Measurements from ENCODE around the gene PHF8. TPM values are rescaled to one million over a fixed set of nuclear protein-coding genes. Genes with fewer than 3 reads are reported as not detected.
A peak's percentile ranks its signal among the peaks of the same experiment; 100 is the strongest.

PHF8 gene
- total and polyA plus RNA-seq, 9 of the 15 experiments (the other 6 are each of a cell fraction or from before 2014, with no cell fraction given): 2.5 to 25.7 (median 12.1) TPM

- TF ChIP-seq, protein P1, sequence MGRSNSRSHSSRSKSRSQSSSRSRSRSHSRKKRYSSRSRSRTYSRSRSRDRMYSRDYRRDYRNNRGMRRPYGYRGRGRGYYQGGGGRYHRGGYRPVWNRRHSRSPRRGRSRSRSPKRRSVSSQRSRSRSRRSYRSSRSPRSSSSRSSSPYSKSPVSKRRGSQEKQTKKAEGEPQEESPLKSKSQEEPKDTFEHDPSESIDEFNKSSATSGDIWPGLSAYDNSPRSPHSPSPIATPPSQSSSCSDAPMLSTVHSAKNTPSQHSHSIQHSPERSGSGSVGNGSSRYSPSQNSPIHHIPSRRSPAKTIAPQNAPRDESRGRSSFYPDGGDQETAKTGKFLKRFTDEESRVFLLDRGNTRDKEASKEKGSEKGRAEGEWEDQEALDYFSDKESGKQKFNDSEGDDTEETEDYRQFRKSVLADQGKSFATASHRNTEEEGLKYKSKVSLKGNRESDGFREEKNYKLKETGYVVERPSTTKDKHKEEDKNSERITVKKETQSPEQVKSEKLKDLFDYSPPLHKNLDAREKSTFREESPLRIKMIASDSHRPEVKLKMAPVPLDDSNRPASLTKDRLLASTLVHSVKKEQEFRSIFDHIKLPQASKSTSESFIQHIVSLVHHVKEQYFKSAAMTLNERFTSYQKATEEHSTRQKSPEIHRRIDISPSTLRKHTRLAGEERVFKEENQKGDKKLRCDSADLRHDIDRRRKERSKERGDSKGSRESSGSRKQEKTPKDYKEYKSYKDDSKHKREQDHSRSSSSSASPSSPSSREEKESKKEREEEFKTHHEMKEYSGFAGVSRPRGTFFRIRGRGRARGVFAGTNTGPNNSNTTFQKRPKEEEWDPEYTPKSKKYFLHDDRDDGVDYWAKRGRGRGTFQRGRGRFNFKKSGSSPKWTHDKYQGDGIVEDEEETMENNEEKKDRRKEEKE (IDR thresholded peaks at IDR 0.05; ENCODE audit: borderline replicate concordance in 1 of 2, control insufficient read depth in 1 of 2, low read depth in 2 of 2, low read length in 1 of 2): no peak
- TF ChIP-seq ZNF354B (CRISPR knock-in tag; IDR thresholded peaks at IDR 0.05): no peak
- no peak for TF ChIP-seq TCF7L2 (IDR thresholded peaks at IDR 0.05; ENCODE audit: low read depth, low read length)
- TF ChIP-seq DNMT1 (IDR thresholded peaks at IDR 0.05): no peak
- no peak for TF ChIP-seq PTTG1 (tag; IDR thresholded peaks at IDR 0.05; ENCODE audit: low read depth)
- TF ChIP-seq MAFK (IDR thresholded peaks at IDR 0.05; ENCODE audit: low read length): no peak
- no peak for TF ChIP-seq TAF15 (IDR thresholded peaks at IDR 0.05; ENCODE audit: low read depth, low read length)
- TF ChIP-seq, protein P2, sequence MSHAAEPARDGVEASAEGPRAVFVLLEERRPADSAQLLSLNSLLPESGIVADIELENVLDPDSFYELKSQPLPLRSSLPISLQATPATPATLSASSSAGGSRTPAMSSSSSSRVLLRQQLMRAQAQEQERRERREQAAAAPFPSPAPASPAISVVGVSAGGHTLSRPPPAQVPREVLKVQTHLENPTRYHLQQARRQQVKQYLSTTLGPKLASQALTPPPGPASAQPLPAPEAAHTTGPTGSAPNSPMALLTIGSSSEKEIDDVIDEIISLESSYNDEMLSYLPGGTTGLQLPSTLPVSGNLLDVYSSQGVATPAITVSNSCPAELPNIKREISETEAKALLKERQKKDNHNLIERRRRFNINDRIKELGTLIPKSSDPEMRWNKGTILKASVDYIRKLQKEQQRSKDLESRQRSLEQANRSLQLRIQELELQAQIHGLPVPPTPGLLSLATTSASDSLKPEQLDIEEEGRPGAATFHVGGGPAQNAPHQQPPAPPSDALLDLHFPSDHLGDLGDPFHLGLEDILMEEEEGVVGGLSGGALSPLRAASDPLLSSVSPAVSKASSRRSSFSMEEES (CRISPR knock-in tag; IDR thresholded peaks at IDR 0.05): no peak
- TF ChIP-seq ZBTB2 (IDR thresholded peaks at IDR 0.05): no peak
- TF ChIP-seq PRMT5 (CRISPR knock-in tag; IDR thresholded peaks at IDR 0.05): 0 out of 2 replicates have a peak, but pooled peaks have one; percentile 56
- no peak for TF ChIP-seq MAFG (tag; conservative IDR thresholded peaks at IDR 0.05)
- no peak for TF ChIP-seq NFXL1 (CRISPR knock-in tag; IDR thresholded peaks at IDR 0.05)
- TF ChIP-seq SNRNP70 (optimal IDR thresholded peaks at IDR 0.05; ENCODE audit: low read depth, low read length): no peak
- TF ChIP-seq SP2 (IDR thresholded peaks at IDR 0.05; ENCODE audit: extremely low read depth, low read depth, low read length, poor library complexity, severe bottlenecking): no peak
- TF ChIP-seq HOMEZ (CRISPR knock-in tag; IDR thresholded peaks at IDR 0.05): no peak
- peak; percentile 71 for TF ChIP-seq TBP (optimal IDR thresholded peaks at IDR 0.05; ENCODE audit: low read depth, low read length)
- no peak for TF ChIP-seq MTA1 (IDR thresholded peaks at IDR 0.05; ENCODE audit: borderline replicate concordance)
- peak; percentile 99 for TF ChIP-seq ATF7 (IDR thresholded peaks at IDR 0.05)
- no peak for TF ChIP-seq CEBPG (CRISPR knock-in tag; IDR thresholded peaks at IDR 0.05)
- no peak for TF ChIP-seq CEBPG (tag; conservative IDR thresholded peaks at IDR 0.05 in 1 of 2, IDR thresholded peaks at IDR 0.05 in 1 of 2)
- no peak for TF ChIP-seq POLR2AphosphoS2 (IDR thresholded peaks at IDR 0.05; ENCODE audit: low read length)
- no peak for TF ChIP-seq NFYB (IDR thresholded peaks at IDR 0.05; ENCODE audit: extremely low read depth, insufficient read length)
Measured at GRCh38 chrX:54044126-54044876, at the start of gene PHF8 (continued).

Measured in K562 (cell line).